ENCODE results near the gene OXCT2.
"Not testable (repeated sequence)": the region's sequence is repeated elsewhere in the genome, so short reads cannot be mapped to it uniquely, and the experiment has no call there.

The OXCT2 gene

GRCh38 chr1:39771022-39771532 is at the start of gene OXCT2:
Gene OXCT2 (minus strand): TSS chr1:39771348. CDS start chr1:39771255, 93 bp downstream.
- not testable (repeated sequence) for DNase-seq

- no peak for DNase-seq
Observed at GRCh38 chr1:39819091-39819812, 48.1 kb upstream of the OXCT2 start.

GRCh38 chr1:39818482-39818881 is 47.3 kb upstream of the OXCT2 start:
- DNase-seq, result no peak

- peak; percentile 86 for DNase-seq
Observed at GRCh38 chr1:39817091-39817932, 46.2 kb upstream of the OXCT2 start.

- peak; percentile 82 for DNase-seq
Observed at GRCh38 chr1:39816415-39817090, 45.4 kb upstream of the OXCT2 start.

GRCh38 chr1:39812913-39813312 is 41.8 kb upstream of the OXCT2 start:
- DNase-seq, result no peak

- DNase-seq, result no peak
Observed at GRCh38 chr1:39808784-39809517, 37.8 kb upstream of the OXCT2 start.

- no peak for DNase-seq
Observed at GRCh38 chr1:39805385-39805784, 34.2 kb upstream of the OXCT2 start.

- no peak for DNase-seq
Observed at GRCh38 chr1:39802496-39803260, 31.5 kb upstream of the OXCT2 start.

- no peak for DNase-seq
Observed at GRCh38 chr1:39800471-39800835, 29.3 kb upstream of the OXCT2 start.

GRCh38 chr1:39799770-39800470 is 28.8 kb upstream of the OXCT2 start:
- peak; percentile 66 for DNase-seq

- peak; percentile 79 for DNase-seq
Observed at GRCh38 chr1:39798859-39799769, 28.0 kb upstream of the OXCT2 start.

- no peak for DNase-seq
Observed at GRCh38 chr1:39795651-39796050, 24.5 kb upstream of the OXCT2 start.

GRCh38 chr1:39791838-39792237 is 20.7 kb upstream of the OXCT2 start:
- DNase-seq, result no peak

GRCh38 chr1:39789571-39790110 is 18.5 kb upstream of the OXCT2 start:
- no peak for DNase-seq

GRCh38 chr1:39788758-39789570 is 17.8 kb upstream of the OXCT2 start, which contains the start of gene BMP8B:
Gene BMP8B (minus strand): TSS chr1:39788865. CDS start chr1:39788485, 380 bp downstream.
- DNase-seq, result peak; percentile 78

- peak; percentile 14 for DNase-seq
Observed at GRCh38 chr1:39788426-39788757, 17.2 kb upstream of the OXCT2 start.

GRCh38 chr1:39787964-39788363 is 16.8 kb upstream of the OXCT2 start:
- DNase-seq, result not testable (repeated sequence)

GRCh38 chr1:39787468-39787867 is 16.3 kb upstream of the OXCT2 start:
- no peak for DNase-seq

All from suppressor macrophage treated with lipopolysaccharide for 4 hours (primary cell).